ENCODE measurements around the gene ZNF512B. TPM values are rescaled to one million over a fixed set of nuclear protein-coding genes. Genes with fewer than 3 reads are reported as not detected.

The ZNF512B gene
- polyA plus RNA-seq, 6 donors from 2014 or later = 0.16 to 0.69 (median 0.60) TPM; not detected in 1

GRCh38 chr20:63945921-63946920 lies 23.5 kb downstream of the ZNF512B start:
- H3K4me3 Mint-ChIP-seq = peak overlapping the region in 1 of 8 donors; percentile 64
- no peak for ATAC-seq (ENCODE audit: low read depth in 2 of 2)
- peaks cover 0 to 4% (median 0%) of the 10 kb centered on the region in 7 donors for H3K9me3 Mint-ChIP-seq
- no peaks in the 10 kb centered on the region for H3K36me3 Mint-ChIP-seq
- peaks cover 34 to 46% (median 42%) of the 10 kb centered on the region in 3 donors for H3K4me1 Mint-ChIP-seq
- DNase-seq = no peak
- no peaks in the 10 kb centered on the region for H3K27me3 Mint-ChIP-seq
- no peak overlapping the region for H3K27ac Mint-ChIP-seq

- DNase-seq = no peak
- ATAC-seq (ENCODE audit: low read depth in 2 of 2) = no peak
- H3K9me3 Mint-ChIP-seq = peaks cover 0 to 4% (median 0%) of the 10 kb centered on the region in 7 donors
- H3K36me3 Mint-ChIP-seq = no peaks in the 10 kb centered on the region
- no peak overlapping the region for H3K27ac Mint-ChIP-seq
- no peaks in the 10 kb centered on the region for H3K27me3 Mint-ChIP-seq
- peaks cover 37 to 49% (median 45%) of the 10 kb centered on the region in 3 donors for H3K4me1 Mint-ChIP-seq
- H3K4me3 Mint-ChIP-seq = peak overlapping the region in 1 of 8 donors; percentile 57
Observed at GRCh38 chr20:63945031-63945658, 24.6 kb downstream of the ZNF512B start.

- H3K4me1 Mint-ChIP-seq = peaks cover 36 to 44% (median 37%) of the 10 kb centered on the region in 3 donors
- no peak for DNase-seq
- no peak overlapping the region for H3K4me3 Mint-ChIP-seq
- H3K27me3 Mint-ChIP-seq = no peaks in the 10 kb centered on the region
- peaks cover 0 to 4% (median 0%) of the 10 kb centered on the region in 7 donors for H3K9me3 Mint-ChIP-seq
- no peak for ATAC-seq (ENCODE audit: low read depth in 2 of 2)
- no peaks in the 10 kb centered on the region for H3K36me3 Mint-ChIP-seq
- no peak overlapping the region for H3K27ac Mint-ChIP-seq
Observed at GRCh38 chr20:63944078-63944941, 25.4 kb downstream of the ZNF512B start.

GRCh38 chr20:63943808-63944077 lies 26.0 kb downstream of the ZNF512B start:
- H3K27ac Mint-ChIP-seq = no peak overlapping the region
- ATAC-seq (ENCODE audit: low read depth in 2 of 2) (no peak), DNase-seq (no peak)
- no peak overlapping the region for H3K4me3 Mint-ChIP-seq
- H3K9me3 Mint-ChIP-seq = peaks cover 0 to 4% (median 0%) of the 10 kb centered on the region in 7 donors
- H3K36me3 Mint-ChIP-seq = no peaks in the 10 kb centered on the region
- H3K27me3 Mint-ChIP-seq = no peaks in the 10 kb centered on the region
- H3K4me1 Mint-ChIP-seq = peaks cover 31 to 38% (median 32%) of the 10 kb centered on the region in 3 donors

GRCh38 chr20:63942969-63943807 lies 26.5 kb downstream of the ZNF512B start:
- ATAC-seq (ENCODE audit: low read depth in 2 of 2) = no peak
- DNase-seq = no peak
- H3K36me3 Mint-ChIP-seq = no peaks in the 10 kb centered on the region
- peak overlapping the region in 1 of 8 donors; percentile 59 for H3K4me3 Mint-ChIP-seq
- peaks cover 25 to 32% (median 26%) of the 10 kb centered on the region in 3 donors for H3K4me1 Mint-ChIP-seq
- H3K9me3 Mint-ChIP-seq = peaks cover 0 to 4% (median 0%) of the 10 kb centered on the region in 7 donors
- peak overlapping the region in 2 of 6 donors; percentile 44 to 69 for H3K27ac Mint-ChIP-seq
- H3K27me3 Mint-ChIP-seq = no peaks in the 10 kb centered on the region

- Mint-ChIP-seq H3K36me3 (no peaks in the 10 kb centered on the region), H3K4me3 (peak overlapping the region in 4 of 8 donors; percentile 20 to 76 (median 48)), H3K4me1 (peaks cover 18 to 24% (median 20%) of the 10 kb centered on the region in 3 donors), H3K9me3 (peaks cover 0 to 4% (median 0%) of the 10 kb centered on the region in 7 donors), H3K27me3 (no peaks in the 10 kb centered on the region), H3K27ac (peak overlapping the region in 5 of 6 donors; percentile 38 to 93 (median 76))
- no peak for ATAC-seq (ENCODE audit: low read depth in 2 of 2)
- no peak for DNase-seq
Observed at GRCh38 chr20:63942250-63942951, 27.3 kb downstream of the ZNF512B start.

GRCh38 chr20:63941282-63942081 lies 28.2 kb downstream of the ZNF512B start:
- DNase-seq (peak; percentile 55), ATAC-seq (ENCODE audit: low read depth in 2 of 2) (peak; percentile 79 to 81)
- peak overlapping the region in 4 of 8 donors; percentile 47 to 64 (median 56) for H3K4me3 Mint-ChIP-seq
- peak overlapping the region in 4 of 6 donors; percentile 22 to 92 (median 52) for H3K27ac Mint-ChIP-seq
- H3K9me3 Mint-ChIP-seq = peaks cover 0 to 4% (median 0%) of the 10 kb centered on the region in 7 donors
- H3K36me3 Mint-ChIP-seq = no peaks in the 10 kb centered on the region
- H3K27me3 Mint-ChIP-seq = no peaks in the 10 kb centered on the region
- H3K4me1 Mint-ChIP-seq = peaks cover 12 to 17% (median 13%) of the 10 kb centered on the region in 3 donors

- DNase-seq (no peak), ATAC-seq (ENCODE audit: low read depth in 2 of 2) (no peak)
- Mint-ChIP-seq H3K4me3 (peak overlapping the region in 2 of 8 donors; percentile 24 to 64), H3K4me1 (peaks cover 15 to 17% (median 16%) of the 10 kb centered on the region in 3 donors), H3K27me3 (no peaks in the 10 kb centered on the region), H3K36me3 (peaks cover 0 to 5% of the 10 kb centered on the region in 2 donors), H3K9me3 (peaks cover 0 to 4% (median 0%) of the 10 kb centered on the region in 7 donors), H3K27ac (peak overlapping the region in 1 of 6 donors; percentile 23)
Observed at GRCh38 chr20:63940472-63941266, 29.1 kb downstream of the ZNF512B start.

GRCh38 chr20:63940071-63940471 lies 29.7 kb downstream of the ZNF512B start:
- Mint-ChIP-seq H3K9me3 (peaks cover 0 to 4% (median 0%) of the 10 kb centered on the region in 7 donors), H3K27me3 (no peaks in the 10 kb centered on the region), H3K4me1 (peaks cover 15 to 17% (median 16%) of the 10 kb centered on the region in 3 donors), H3K36me3 (peaks cover 0 to 6% of the 10 kb centered on the region in 2 donors), H3K4me3 (no peak overlapping the region), H3K27ac (peak overlapping the region in 2 of 6 donors; percentile 15 to 69)
- ATAC-seq (ENCODE audit: low read depth in 2 of 2) (no peak), DNase-seq (no peak)

GRCh38 chr20:63939061-63939935 lies 30.4 kb downstream of the ZNF512B start:
- DNase-seq (no peak), ATAC-seq (ENCODE audit: low read depth in 2 of 2) (no peak)
- H3K36me3 Mint-ChIP-seq = peaks cover 0 to 10% of the 10 kb centered on the region in 2 donors
- H3K9me3 Mint-ChIP-seq = peaks cover 0 to 4% (median 0%) of the 10 kb centered on the region in 7 donors
- no peak overlapping the region for H3K4me3 Mint-ChIP-seq
- H3K27me3 Mint-ChIP-seq = no peaks in the 10 kb centered on the region
- H3K4me1 Mint-ChIP-seq = peaks cover 13 to 19% (median 17%) of the 10 kb centered on the region in 3 donors
- H3K27ac Mint-ChIP-seq = peak overlapping the region in 1 of 6 donors; percentile 15

All from naive B cell (primary cell).